H7 (cell line): ENCODE measurements around the gene SPTB. TPM values are rescaled to one million over a fixed set of nuclear protein-coding genes. Genes with fewer than 3 reads are reported as not detected.

Experiments used
- DNase-seq: peaks from one replicate; pipeline ENCODE4 v3.0.0; 2012
- H3K27me3 ChIP-seq: 2 replicates; pipeline ENCODE4 v1.6.0; 2011; ENCODE audit warnings: mild to moderate bottlenecking, low read length; ENCODE audit not compliant: control insufficient read depth, insufficient read depth
- H3K36me3 ChIP-seq: replicated peaks from 2 replicates; pipeline ENCODE4 v1.5.1; 2011; ENCODE audit warnings: low read length; ENCODE audit not compliant: control insufficient read depth, insufficient read depth
- H3K4me3 ChIP-seq: 2 replicates; pipeline ENCODE4 v1.5.1; 2011; ENCODE audit warnings: low read depth, mild to moderate bottlenecking, control low read depth, low read length, moderate library complexity; ENCODE audit not compliant: insufficient read depth
- total RNA-seq: library from RNA; depleted of rRNA; stranded (reverse); fragments of >200 nt; shearing (Covaris generic); gene quantifications from 2 replicates; pipeline ENCODE4 v1.2.3, GENCODE V29; 2014

The SPTB gene
- total RNA-seq, 1 experiment from 2014 or later, result 0.17 TPM

DNA sequence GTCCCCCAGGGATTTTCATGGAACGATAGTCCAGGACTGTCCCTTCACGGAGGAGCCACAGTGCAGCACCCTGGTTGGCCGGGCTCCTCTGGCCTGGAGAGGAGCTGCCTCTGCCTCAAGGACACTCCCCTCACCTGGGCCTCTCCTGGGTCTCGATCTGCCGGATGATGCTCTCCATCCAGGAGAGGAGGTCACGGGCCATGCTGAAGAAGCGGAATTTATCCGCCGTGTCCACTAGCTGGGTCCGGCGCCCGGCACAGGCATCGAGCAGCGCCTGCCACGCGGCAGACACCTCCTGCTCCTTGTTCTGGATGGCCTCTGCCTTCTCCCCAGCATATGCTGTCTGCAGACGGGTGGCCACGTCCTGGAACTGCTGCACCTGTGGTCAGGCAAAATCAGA is 109.0 kb downstream of the SPTB start:
- Histone ChIP-seq H3K36me3 (no peaks in the 10 kb centered on the region), H3K4me3 (no peak overlapping the region), H3K27me3 (no peaks in the 10 kb centered on the region; the same call in 1 of the 2 replicates)
- no peak for DNase-seq

DNA sequence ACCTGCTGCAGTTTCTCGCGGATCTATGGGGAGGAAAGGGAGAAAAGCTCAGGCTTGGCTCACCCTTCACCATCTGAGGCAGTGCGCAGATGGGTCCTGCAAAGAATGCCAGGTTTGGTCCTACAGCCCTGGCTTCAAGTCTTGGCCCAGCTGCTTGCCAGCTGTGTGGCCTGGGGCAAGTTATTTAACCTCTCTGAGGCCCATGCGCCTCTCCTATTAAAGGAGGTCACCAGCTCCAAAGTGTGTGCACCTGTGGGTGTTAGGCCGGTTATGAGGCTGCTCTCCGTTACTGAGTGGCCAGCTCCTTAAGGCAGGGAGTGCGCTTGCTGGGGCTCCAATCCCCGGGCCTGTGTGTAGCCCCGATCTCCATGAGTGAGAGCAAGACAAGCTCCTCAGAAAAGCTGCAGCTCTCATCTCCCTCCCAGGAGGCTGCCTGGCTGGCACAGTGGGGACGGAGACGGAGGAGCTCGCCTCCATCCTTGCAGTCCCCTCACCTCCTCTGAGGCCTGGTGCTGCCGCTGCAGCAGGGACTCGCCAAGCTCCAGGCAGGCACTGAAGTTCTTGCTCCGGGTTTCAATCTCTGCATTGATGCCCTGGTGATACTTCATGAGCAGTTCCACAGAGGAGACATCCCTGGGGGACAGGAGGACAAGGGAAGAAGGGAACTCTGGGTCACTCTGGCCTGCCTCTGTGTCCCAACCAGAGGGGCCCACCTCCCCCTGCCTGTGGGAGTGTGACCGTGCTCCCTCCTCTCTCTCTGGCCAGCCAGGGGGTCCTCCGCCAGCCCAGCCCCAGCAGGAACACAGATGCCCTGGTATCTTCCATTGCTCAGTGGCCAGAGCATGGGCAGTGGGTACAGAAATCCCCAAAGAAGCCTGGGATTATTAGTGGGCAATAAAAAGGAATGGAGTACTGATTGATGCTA is 110.3 kb downstream of the SPTB start:
- no peak for DNase-seq
- Histone ChIP-seq H3K36me3 (no peaks in the 10 kb centered on the region), H3K27me3 (peaks cover under 1% of the 10 kb centered on the region), H3K4me3 (no peak overlapping the region)

DNA sequence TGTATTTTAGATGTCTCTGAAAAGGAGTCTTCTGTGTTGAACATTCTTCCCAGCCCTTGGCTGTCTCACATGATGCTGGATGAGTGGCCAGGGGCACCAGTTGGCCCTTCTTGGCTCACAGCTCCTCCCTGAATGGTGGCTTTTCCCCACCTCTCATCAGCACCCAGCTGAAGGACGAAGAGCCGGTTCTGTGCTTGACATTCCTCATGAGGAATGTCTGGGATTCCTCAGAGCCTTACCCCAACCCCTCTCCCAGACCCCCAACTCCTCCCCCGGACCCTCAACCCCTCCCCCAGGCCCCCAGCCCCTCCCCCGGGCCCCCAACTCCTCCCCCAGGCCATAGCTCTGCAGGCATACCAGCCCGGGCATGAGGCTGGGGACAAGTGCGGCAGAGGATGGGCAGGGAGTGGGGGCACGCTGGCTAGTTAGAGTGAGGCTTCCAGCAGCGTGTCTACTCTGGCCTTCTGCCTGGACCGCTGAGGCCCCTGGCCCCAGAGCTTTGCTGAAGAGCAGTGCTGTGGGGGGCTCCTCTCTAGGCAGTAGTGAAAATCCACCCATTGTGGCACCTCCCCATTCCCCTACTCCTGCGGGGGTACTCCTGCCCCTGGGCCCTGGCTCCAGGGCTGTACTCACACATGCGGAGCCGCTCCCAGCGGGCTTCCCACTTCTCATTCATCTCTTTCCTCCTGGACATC is 111.2 kb downstream of the SPTB start:
- Histone ChIP-seq H3K27me3 (peaks cover 5% of the 10 kb centered on the region), H3K36me3 (no peaks in the 10 kb centered on the region), H3K4me3 (no peak overlapping the region)
- peak; percentile 86 for DNase-seq

DNA sequence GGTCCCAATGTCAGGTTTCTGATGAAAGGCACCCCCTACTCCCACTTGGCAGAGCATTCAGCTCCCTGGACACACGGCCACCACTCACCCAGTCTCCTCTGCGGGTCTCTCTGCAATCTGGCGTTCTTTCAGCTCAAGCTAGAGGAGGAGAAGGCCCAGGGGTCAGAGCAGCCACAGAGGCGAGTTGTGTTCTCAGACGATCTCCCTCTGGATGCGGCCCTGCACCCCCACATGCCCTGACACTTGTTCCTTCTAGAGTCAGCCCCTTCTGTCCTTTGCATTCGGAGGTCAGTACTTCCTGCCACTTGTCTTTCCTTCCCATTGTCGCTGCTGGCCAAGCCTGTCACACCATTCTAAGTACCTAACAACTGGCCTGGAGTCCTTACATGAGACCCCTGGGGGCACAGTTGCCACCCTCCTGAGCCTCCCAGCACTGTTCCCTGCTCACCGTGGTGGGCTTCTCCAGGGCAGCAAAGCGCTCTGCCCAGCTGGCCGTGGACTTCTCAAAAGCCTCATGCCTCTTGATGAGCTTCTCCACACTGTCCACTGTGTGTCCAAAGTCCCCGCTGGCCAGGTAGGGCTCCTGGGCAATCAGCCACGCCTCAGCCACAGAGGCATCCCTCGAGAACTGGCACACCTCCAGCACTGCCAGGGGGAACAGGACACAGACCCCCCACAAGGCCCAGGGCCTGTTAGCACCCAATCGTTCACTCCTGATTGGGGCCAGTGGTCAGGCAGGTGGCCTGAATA is 112.3 kb downstream of the SPTB start:
- Histone ChIP-seq H3K36me3 (no peaks in the 10 kb centered on the region), H3K4me3 (no peak overlapping the region), H3K27me3 (peaks cover 7% of the 10 kb centered on the region)
- no peak for DNase-seq

DNA sequence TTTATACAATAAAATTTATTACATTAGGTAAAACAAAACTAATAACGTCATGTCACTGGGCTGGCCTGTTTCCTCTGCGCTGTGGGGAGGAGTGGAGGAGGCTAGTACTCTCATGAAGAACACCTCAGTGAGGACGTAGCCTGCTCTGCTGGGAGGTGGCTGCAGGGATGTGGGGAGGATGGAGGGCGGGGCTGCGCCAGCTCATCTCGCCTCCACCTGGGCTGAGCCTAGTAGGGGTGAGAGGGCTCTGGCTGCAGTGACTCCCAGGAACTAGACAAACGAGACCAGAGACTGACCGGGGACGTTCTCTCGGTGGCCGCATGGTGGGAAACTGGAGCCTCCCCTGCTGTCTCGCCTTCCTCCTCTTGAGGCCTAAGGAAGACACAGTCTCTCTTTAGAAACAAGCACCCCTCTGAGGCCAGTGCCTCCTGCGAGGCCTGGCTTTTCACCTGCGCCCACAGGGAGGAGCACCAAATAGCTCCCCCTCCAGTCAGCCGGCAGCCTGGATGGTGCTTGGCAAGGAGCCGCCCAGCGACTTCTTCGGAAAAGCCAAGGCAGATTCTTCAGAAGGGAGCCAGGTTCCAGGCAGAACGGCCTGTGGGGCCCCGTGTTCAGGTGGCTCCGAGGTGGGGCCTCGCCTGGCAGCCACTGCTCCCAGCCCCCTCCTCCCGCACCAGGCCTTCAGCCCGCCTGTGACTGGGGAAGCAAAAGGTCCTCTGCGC is 113.1 kb downstream of the SPTB start:
- peak; percentile 88 for DNase-seq
- Histone ChIP-seq H3K4me3 (no peak overlapping the region), H3K27me3 (peaks cover 7% of the 10 kb centered on the region), H3K36me3 (no peaks in the 10 kb centered on the region)

DNA sequence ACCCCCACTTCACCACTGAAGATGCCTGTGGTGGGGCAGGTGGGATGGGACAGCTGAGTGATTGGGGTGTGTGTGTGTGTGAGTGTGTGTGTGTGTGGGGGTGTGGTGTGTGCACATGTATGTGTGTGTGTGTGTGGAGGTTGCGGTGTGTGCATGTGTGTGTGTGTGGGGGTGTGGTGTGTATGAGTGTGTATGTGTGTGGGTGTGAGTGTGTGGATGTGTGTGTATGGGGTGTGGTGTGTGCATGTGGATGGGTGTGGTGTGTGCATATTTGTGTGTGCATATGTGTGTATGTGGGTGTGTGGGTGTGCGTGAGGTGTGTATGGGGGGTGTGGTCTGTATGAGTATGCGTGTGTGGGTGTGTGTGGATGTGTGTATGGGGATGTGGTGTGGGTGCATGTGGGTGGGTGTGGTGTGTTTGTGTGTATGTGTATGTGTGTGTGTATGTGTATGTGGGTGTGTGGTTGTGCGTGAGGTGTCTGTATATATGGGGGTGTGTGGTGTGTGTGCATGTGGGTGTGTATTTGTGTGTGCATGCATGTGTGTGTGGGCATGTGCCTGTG is 113.9 kb downstream of the SPTB start:
- H3K4me3 ChIP-seq, result no peak overlapping the region
- H3K36me3 ChIP-seq, result no peaks in the 10 kb centered on the region
- DNase-seq, result no peak
- peaks cover 7% of the 10 kb centered on the region for H3K27me3 ChIP-seq

DNA sequence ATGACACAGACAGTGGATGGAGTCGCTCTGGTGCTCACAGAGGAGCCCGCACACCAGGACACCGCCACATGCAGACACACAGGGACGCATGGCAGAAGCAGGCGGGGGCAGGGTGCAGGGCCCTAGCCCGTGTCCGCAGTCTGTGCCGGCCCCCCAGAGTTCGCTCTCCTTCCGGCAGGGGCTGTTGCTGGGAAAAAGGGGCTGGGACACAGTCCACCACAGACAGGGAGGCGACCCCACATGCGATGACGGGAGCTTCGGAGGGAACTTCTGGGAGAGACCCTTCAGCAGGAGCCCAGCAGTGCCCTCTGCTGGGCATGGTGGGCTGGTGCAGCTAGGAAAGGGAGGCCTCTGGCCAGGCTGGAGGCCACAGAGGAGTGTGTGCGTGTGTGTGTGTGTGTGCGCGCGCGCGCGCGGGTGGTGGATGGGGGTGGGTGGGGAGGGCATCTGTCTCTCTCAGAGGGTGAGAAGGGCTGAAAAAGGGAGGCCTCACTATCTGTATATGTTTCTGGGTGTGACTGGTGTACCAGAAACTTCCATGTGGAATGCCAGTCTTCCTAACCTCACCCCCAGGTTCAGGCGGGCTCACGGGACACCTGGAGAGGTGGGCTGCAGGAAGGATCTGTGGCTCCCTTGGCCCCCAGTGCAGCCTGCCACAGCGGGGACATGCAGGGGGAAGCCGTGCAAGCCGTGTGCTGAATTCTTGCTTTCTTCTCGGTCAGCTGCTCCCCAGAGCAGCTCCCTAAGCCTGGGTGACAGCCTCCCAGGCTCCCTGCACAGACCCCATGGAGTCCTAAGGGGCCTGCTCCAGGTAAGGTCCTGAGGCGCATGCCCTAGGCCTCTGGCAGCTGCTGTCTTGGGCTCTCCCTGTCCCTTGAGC is 114.8 kb downstream of the SPTB start:
- no peak overlapping the region for H3K4me3 ChIP-seq
- H3K36me3 ChIP-seq, result no peaks in the 10 kb centered on the region
- peaks cover 7% of the 10 kb centered on the region for H3K27me3 ChIP-seq
- DNase-seq, result peak; percentile 94

DNA sequence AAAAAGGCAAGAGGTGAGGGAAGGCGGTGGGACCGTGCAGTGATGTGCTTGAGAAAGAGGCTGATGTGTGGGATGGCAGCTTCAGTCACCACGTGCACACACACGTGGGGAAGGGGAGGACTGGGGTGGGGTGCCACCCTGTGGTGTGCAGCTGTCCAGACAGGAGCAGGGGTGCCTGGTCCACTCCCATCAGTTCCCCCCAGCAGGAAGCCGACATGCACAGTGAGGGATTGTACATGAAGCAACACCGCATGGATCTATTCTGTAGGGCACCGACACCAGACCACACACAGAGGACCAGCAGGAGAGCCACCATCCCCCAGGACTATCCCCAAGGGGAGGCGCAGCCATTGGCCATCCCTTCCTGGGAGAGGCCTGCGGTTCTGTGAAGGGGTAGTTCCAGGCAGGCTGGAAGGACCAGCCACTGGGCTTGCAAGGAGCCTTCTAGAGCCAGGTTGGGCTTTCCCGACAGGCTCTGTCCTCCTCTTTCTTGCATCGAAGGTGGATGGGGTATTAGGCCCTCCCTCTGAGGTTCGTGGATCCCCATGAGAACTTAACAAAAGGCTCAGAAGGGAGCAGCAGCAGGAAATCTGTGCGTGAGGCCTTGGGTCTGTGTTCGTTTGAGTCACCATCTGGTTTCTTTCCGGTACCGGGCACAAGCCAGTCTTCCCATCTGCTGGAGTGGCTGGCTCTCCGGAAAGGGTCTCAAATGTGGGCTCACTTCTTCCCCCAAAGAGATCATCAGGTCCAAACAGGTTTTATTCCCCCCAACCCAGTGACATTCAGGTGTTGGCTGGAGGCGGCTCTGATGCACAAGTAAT is 115.7 kb downstream of the SPTB start:
- H3K4me3 ChIP-seq, result no peak overlapping the region
- peak; percentile 66 for DNase-seq
- no peaks in the 10 kb centered on the region for H3K36me3 ChIP-seq
- H3K27me3 ChIP-seq, result peaks cover 7% of the 10 kb centered on the region

DNA sequence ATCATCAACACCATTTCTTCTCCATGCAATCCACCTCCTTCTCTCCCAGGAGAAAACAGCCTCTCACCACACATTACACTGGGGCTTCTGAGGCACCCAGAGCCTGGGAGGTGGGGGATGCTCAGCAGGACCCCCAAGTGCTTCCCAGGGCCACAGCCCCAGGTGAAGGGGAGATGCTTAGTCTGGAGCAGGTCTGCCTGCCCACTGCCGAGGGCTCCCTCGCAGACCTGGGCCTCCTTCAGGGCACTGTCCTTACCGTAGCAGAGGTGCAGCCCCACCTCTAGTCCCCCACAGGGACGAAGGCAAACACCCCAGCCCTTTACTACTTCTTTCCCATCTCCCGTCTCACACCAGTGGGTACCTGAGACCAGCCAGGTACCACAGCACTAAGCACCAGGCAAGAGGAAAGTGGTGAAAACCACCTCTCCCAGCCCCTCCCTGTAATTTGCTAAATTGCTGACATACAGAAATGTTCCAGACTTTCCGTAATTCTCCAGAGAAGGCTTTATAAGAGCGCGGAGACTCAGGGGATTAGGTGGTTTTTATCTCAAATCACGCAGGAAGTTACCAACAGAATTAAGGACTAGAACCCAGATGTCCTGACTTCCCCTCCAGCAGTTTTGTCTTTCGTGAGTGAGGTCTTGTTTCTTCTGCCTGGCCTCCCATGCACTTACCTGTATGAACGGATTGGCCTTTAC is 116.5 kb downstream of the SPTB start:
- Histone ChIP-seq H3K36me3 (no peaks in the 10 kb centered on the region), H3K27me3 (peaks cover 7% of the 10 kb centered on the region)
- no peak for DNase-seq

DNA sequence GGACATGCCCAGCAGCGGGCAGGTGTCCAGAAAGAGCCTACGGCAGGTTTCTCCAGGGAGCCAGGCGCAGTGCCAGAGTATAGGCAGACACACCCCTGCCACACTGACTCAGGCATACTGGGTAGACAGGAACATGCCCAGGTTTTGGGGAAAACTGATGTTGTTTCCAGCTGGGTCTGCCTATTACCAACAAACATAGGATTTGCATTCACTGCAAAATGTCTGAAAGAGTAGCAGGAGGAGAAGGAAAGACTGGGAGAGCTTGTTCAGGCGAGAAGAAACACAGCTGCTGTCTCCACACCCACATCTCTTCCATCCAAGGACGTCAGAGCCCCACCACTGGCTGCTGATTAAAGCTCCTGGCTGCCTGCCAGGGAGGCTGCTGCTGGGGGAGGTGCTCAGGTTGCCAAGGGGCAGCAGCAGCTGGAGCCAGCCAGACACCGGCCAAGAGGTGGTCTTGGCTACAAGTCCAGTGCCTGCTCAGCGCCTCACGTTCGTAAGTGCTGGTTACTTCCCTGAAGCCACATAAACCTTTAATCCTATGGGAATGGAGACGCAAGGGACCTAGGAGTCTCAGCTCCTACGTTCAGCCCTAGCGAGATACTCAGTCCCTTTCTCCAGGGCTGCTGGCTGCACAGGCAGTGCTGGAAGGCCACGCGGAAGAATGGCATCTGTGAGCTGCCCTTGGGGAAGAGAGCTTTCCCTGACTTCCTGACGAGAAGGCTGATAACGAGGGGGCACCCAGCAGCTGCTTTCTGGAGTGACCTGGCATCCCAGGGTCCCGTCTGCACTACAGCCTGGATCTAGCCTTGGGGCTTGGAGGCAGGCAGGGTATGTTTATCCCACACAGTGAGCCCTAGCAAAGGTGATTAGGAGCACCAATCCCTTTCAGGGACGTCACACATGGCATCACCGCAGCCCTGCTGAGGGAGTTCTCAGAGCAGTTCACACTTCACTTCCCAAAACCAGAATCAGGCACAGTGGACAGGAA is 117.4 kb downstream of the SPTB start:
- Histone ChIP-seq H3K4me3 (no peak overlapping the region), H3K36me3 (no peaks in the 10 kb centered on the region), H3K27me3 (peaks cover 7% of the 10 kb centered on the region)
- DNase-seq, result no peak

More for the DNA sequence above, 116.5 kb downstream of the SPTB start:
- no peak overlapping the region for H3K4me3 ChIP-seq

DNA sequence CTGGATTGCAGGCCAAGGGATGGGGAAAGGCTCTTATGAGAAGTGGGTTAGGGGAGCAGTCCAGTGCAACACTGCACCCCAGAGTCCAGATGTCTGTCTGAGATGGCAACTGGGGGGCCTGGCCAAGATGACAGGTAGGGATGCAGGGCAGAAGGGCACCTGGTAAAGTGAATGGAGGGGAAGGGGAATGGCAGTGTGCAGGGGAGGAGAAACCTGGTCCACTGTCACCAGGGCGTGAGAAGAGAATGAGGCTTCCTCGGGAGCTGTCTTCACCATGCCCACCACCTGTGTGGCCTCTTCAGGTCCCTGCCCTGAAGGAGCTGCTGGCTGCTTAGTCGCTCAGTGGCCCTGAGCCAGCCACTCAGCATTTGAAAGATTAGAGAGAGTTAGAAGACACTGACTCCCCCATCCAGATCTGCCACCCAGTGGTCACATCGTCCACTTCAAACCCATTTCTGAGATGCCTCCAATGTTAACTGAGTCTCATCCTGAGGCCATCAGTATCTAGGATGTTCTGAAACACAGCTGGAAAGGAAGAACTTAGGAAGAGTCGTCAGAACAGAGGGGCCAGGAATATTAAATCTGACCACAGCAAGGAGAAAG is 118.2 kb downstream of the SPTB start:
- Histone ChIP-seq H3K36me3 (no peaks in the 10 kb centered on the region), H3K27me3 (peaks cover 7% of the 10 kb centered on the region), H3K4me3 (no peak overlapping the region)
- DNase-seq, result no peak
